Ramos (cell line): ENCODE data around the gene ALG6.
"Not testable (repeated sequence)": the region's sequence is repeated elsewhere in the genome, so short reads cannot be mapped to it uniquely, and the experiment has no call there.

ENCODE experiments used
- in situ Hi-C: fragments of 300-500 bp; cut with MboI; formaldehyde crosslinking; loops from one replicate; pipeline ENCODE4 v1.14.3; 2022; ENCODE audit warnings: low sequenced_read_pairs; ENCODE audit not compliant: unreplicated experiment

Gene ALG6

DNA sequence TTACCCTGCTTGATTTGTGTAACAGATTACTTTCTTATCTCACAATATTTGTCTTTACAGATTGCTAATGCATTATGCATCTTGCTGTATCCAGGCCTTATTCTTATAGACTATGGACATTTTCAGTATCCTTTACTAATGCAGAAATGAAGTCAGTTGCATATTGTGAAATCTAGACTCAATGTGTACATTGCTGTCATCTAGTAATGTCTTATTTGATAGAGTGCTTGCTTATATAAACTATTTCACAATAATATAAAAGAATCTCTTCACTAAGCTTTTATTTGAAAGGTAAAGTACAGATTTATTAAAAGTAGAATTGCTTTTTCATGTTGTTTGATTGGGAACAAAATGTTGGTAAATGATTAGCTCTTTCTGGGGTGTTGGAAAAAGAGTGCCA lies 39.6 kb downstream of the ALG6 start:
- in situ Hi-C loops: no loop called here

DNA sequence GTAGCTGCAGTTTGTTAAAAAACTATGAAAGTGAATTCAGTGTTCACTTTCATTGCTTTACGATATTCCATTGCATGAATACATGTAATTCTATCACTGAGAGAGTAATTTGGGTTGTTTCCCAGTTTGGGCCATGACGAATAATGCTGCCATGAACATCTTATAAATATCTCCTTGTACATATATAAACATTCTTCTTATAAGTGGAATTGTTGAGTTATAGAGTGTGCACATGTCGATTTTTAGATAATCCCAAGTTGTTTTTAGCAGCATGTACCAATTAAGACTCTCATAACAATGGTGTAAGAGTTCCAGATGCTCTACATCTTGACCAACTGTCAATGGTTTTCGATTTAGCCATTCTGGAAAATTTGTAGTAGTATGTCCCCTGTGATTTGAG lies 40.9 kb downstream of the ALG6 start:
- in situ Hi-C loops: no loop called here

DNA sequence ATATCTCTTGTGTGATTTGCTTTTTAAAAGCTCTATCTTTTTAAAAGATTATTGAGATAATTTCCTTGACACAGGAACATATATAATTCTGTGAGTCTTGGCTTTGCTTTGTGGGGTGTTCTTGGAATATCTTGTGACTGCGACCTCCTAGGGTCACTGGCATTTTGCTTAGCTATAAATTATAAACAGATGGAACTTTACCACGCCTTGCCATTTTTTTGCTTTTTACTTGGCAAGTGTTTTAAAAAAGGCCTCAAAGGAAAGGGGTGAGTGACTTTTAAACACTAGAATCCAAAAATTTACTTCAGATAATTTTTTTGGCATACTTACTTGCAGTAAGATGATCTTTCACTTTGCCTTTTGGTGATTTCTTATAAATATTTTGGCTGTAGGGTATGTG lies 43.6 kb downstream of the ALG6 start:
- in situ Hi-C loops: no loop called here

DNA sequence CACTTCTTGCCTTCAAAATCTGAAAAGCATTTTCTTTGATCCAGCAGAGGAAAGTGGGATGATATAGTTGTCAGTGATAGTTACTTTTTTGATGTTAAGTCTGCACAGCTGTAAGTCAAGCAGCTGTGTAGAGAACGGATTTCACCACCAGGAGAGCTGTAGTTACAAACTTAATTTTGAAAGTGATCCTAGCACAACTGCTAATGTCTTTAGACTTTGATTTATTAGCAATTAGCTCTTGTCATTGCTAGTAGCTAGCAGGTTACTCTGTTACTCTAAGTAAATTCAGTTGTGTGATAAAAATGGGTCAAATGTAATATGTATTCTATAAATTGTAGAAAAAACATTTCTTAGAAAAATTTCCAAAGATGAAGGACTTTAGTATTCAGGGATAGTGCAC lies 46.0 kb downstream of the ALG6 start:
- in situ Hi-C loops: no loop called here

DNA sequence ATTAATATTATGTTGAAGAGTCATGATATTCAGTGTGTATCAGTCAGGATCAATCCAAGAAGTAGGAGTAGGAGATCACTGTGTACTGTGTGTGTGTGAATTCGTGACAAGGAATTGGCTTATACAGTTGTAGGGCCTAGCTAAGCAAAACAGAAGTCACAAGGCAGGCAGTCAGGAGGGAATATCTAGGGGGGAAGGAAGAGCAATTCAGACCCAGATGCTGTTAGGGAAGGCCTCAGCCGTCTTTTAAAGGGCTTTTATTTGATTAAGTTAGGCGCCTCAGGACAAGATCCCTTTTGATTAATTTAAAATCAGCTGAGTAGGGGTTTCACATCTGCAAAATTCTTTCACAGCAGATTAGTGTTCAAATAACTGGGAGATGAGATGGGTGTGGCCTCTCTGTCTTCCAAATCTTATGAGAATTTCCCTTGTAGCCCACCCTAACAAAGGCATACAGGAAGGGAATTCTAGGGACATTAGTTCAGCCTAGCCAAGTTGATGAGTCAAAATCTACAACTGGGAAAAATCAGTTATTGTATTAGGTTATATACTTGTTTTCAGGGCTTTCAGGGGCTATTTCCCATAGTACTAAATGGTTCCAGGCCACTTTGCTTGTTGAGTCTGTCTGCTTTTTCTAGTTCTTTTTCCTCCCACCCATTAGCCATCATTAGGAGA lies 47.4 kb downstream of the ALG6 start:
- in situ Hi-C loops: no loop called here

DNA sequence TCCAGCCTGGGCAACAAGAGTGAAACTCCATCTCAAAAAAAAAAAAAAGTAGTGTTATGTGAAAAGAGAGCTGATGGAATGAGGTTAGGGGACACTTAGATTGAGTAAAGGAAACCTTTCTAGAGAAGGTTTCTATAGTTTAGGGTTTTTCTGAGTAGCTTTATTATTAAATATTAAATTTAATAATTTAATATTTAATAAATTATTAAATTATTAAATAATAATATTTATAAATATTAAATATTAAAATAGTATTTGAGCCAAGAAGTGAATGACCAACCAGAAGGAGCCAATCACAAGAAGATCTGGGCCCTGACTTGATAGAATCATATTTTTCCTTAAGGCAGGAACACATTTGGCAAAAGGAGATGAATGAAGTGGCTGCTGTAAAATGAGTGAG lies 50.7 kb downstream of the ALG6 start:
- in situ Hi-C loops: no loop called here

DNA sequence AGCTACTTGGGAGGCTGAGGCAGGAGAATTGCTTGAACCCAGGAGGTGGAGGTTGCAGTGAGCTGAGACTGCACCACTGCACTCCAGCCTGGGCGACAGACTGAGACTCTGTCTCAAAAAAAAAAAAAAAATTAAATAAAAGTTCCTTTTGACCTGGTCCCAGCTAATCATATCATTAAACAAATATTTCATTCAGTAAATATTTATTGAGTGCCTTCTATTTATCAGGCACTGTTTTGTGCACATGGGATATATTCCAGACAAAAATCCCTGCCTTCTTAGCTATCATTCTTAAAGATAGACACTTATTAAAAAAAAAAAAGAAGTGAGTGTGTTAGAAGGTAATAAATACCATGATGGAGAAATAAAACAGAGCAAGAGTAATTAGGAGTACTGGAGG lies 53.3 kb downstream of the ALG6 start:
- in situ Hi-C loops: not testable (repeated sequence)

DNA sequence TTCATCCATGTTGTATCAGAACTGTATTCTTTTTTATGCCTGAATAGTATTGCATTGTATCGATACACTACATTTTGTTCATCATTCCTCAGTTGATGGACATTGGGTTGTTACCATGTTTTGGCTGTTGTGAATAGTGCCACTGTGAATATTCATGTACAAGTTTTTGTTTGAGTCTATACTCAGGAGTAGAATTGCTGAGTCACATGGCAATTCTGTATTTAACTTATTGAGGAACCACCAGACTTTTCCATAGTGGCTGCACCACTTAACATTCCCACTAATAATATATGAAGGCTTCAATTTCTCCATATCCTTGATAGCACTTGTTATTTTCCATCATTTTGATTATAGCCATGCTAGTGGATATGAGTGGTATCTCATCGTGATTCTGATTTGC lies 56.2 kb downstream of the ALG6 start:
- in situ Hi-C loops: no loop called here

DNA sequence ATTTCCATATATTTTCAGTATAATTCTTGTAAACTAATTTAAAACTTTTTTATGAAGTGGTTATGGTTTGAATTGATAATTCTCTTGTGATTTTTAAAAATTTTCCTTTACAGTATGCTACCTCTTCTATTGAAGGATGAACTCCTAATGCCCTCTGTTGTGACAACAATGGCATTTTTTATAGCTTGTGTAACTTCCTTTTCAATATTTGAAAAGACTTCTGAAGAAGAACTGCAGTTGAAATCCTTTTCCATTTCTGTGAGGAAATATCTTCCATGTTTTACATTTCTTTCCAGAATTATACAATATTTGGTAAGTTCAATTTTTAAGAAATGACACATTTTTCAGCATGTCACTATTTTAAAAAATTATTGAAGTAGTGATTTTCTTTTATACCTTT lies 61.4 kb downstream of the ALG6 start:
- in situ Hi-C loops: loop anchor here (25.0 kb wide), 1 partner anchor 367 kb away; no protein-coding TSS in a partner anchor

DNA sequence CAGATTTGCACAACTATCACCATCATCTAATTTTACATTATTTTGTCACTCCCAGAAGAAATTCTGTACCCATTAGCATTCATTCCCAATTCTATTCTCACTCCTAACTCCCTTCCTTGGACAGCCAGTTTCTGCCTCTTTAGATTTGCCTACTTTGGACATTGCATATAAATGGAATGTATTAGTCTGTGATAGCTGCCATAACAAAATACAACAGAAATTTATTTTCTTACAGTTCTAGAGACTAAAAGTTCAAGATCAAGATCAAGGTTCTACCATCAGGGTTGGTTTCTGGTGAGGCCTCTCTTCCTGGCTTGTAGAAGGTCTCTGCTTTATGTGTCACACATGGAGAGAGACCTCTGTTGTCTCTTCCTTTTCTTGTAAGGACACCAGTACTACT lies 61.9 kb downstream of the ALG6 start:
- in situ Hi-C loops: loop anchor here (25.0 kb wide), 1 partner anchor 367 kb away; no protein-coding TSS in a partner anchor

DNA sequence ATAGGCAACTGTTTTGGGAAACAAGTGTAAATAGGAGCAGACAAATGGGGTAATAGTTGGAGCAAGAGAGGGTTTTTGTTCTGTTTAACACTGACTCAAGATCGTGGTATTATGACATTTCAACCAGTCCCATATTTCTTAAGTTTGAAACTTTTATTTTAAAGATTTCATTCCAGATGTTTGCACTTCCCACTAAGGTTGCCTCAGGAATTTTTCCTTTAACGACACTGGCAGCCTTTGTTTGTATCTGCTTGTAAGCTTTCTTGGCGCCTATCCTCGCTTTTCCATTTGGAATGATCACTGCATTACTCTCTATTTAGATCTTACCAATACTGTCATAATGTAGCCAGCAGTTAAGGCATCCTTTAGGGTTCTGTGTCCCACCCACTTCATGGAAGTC lies 67.7 kb downstream of the ALG6 start:
- in situ Hi-C loops: loop anchor here (25.0 kb wide), 1 partner anchor 373 kb away; no protein-coding TSS in a partner anchor

DNA sequence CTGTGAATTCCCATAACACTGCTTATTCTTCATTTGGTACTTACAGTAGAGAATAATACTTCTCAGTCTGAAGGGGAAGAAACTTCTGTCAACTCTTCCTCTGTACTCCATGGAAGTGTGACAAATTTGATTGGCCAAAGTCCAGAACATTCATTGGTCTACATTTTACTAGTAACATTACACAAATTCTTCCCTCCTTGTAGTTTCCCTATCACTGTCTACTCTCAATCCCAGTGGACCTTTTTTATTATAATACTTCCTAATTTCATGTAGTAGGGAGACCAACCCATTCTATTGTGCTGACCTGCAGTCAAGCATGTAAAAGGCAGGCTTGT lies 74.7 kb downstream of the ALG6 start:
- in situ Hi-C loops: loop anchor here (25.0 kb wide), 1 partner anchor 380 kb away; no protein-coding TSS in a partner anchor

DNA sequence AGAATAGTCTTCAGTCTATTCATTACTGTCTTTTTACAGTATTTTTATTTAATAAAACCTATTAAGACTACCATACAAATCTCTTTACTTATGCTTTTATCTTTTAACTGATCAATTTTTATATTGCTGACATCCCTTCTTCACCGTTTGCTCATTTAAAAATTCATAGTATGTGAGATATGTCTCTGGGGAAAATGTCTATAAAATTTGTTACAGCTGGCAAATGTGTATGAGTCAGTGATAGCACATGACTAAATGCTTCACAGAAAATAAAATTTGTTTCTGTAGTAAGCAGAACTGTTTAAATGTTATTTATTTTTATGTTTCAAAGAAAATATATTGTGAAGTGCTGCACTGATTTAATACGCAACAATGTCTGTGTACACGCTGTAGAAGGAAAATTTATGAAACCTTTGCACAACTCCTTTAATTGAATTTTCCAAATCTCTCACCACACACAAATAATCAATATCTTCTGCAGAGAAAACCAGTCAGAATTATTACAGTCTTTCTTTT lies 81.4 kb downstream of the ALG6 start:
- in situ Hi-C loops: loop anchor here (25.0 kb wide), 1 partner anchor 386 kb away; no protein-coding TSS in a partner anchor

DNA sequence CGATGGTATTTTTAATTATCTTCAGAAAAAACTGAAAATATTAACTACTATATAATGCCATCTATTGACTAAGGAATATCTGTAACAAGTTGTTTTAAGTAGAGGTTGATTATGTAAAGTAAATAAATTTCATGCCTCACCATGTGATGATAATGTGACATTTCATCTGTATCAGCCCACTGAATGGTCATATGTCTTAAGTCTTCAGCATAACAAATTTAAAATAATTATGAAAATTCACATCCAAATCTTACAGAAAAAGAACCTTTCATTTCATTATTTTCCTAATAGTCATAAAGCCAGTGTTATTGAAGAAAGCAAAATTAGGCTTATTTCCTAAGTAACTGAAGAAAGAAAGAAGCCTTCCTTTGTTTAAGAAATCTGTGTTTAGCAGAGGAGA lies 83.0 kb downstream of the ALG6 start:
- in situ Hi-C loops: no loop called here

DNA sequence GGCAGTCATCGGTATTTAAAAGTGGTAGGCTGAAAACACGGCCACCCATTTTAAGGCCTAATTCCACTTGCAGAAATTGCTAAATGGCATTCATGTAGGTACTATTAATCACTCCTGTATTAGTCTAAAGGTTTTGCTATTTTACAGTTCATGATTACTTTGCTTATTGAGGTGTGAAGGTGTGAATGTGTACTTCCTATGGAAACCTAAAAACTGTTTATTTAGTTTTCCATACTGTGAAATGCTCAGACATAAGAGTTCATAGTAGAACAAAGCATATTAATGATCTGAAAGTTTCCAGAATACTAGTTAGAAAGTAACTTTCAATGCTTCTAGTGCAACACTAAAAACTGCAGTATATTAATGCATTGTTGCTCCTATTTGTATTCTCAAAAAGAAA lies 85.8 kb downstream of the ALG6 start:
- in situ Hi-C loops: no loop called here

DNA sequence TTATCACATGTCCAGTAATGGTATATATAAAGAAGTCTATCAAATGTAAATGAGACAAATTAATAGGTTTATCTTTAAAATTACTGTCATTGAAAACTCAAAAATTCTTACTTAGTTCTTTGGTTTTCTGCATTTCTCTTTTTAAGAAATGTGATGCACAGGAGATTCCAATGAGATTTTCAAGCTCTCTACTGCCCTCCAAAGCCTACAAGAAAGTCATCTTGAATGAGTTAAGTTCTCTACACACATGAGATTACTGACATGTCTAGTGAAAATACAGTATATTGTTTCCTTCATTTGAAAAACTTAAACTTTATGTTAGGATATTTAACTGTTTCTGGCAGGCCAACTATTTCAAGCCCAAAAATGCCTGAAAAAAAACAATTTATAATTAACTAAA lies 86.8 kb downstream of the ALG6 start:
- in situ Hi-C loops: no loop called here

DNA sequence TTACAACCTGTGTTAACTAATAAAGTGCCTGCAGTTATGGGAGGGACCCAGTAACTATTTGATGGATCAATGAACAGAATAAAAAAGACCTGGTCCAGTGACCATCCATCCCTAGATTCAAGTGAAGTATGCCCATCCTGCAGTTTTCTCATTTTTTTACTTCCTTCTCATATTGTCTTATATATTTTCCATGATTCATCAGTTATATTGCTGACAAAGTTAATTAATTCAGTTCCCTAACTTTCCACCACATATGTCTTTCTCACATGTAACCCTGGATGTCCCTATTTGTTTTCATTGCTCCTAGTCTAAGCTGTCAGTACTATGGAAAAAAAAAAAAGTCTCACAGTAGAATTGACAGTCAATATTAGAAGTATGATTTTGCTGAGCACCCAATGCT lies 91.3 kb downstream of the ALG6 start:
- in situ Hi-C loops: no loop called here

DNA sequence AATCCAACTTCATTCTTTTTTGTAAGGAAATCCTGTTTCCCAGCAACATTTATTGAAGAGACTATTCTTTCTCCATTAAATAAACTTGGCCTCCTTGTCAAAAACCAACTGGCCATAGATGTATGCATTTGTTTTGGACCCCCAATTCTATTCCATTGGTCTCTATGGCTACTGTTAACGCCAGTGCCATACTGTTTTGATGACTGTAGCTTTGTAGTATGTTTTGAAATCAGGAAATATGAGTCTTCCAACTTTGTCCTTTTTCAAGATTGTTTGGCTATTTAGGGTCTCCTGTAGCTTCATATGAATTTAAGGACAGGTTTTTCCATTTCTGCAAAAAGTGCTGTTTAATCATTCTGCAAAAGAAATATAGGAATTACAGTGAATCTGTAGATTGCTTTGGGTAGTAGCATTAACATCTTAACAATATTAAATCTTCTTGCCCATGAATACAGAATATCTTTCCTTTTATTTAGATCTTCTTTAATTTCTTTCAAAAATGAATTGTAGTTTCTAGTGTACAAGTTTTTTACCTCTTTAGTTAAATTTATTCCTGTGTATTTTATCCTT lies 94.3 kb downstream of the ALG6 start:
- in situ Hi-C loops: no loop called here

DNA sequence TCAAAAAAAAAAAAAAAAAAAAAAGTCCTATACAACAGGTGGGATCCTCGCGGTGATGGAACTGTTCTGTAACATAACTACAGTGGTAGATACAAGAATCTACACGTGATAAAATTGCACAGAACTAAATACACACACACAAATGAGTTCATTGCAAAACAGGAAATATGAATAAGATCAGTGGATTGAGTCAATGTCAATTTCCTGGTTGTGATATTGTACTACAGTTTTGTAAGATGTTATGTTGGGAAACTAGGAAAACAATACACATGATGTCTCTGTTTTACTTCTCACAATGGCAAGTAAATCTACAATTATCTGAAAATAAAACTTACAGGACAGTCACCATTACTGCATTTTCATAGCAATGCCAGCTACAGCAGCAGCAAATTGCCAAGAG lies 95.8 kb downstream of the ALG6 start:
- in situ Hi-C loops: no loop called here

DNA sequence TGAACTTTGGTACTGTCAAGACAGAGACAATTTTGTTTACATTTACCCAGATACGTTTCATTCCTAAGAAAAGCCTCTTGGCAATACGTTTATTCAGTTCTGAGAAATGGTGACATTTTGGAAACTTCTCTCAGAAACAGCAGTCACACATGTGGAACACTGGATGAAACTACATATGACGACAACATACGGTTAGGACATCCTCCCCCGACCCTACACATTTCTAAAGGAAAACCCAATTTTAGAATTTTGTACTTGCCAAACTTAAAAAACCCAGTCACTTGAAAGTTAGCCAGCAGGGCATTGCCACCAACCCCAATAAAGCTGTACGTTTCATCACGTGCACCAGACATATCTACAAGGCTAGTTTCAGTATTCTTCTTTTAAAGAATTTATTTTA lies 98.8 kb downstream of the ALG6 start:
- in situ Hi-C loops: no loop called here

DNA sequence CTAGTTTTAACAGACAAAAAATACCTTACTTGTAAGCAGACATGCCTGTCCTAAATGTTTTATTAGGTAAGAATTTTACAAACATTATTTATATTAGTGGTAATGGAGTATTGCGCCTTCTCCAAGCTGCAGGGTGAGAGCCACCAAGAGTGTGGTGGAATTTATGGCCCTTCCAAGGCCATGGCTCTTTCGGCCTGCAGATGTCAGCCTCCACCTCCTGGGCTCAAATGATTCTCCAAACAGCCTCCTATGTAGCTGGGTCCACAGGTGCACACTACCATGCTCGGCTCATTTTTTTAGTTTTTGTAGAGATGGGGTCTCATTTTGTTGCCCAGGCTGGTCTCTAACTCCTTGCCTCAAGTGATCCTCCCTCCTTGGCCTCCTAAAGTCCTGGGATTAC lies 99.3 kb downstream of the ALG6 start:
- in situ Hi-C loops: no loop called here

DNA sequence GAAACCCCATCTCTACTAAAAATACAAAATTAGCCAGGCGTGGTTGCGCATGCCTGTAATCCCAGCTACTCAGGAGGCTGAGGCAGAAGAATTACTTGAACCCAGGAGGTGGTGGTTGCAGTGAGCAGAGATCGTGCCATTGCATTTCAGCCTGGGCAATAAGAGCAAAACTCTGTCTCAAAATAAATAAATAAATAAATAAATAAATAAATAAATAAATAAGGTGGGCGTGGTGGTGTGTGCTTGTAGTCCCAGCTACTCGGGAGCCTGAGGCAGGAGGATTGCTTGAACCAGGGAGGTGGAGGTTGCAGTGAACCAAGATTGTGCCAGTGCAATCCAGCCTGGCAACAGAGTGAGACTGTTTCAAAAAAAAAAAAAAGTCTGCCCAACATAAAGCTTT lies 101.3 kb downstream of the ALG6 start:
- in situ Hi-C loops: not testable (repeated sequence)
